Spleen (tissue), 11 donors: Measurements from ENCODE around the gene ARHGEF39. TPM values are rescaled to one million over a fixed set of nuclear protein-coding genes. Genes with fewer than 3 reads are reported as not detected.
"Not testable (repeated sequence)": the region's sequence is repeated elsewhere in the genome, so short reads cannot be mapped to it uniquely, and the experiment has no call there.

Experiments used
- DNase-seq: peaks from one replicate; pipeline ENCODE4 v3.0.0-alpha.2; 2020
- H3K27ac ChIP-seq, 8 donors: fragments of 200-600 bp; sonication (generic) in 7 of 8; 1 replicate in 4 of 8; 2 replicates in 4 of 8; pipeline versions ENCODE4 v1.5.0 to v1.8.0; 2016 to 2021; ENCODE audit warnings: inconsistent platforms in 4 of 8, mild to moderate bottlenecking in 4 of 8, moderate library complexity in 1 of 8
- H3K27me3 ChIP-seq, 7 donors: fragments of 200-600 bp; sonication (generic) in 6 of 7; replicated peaks in 1 of 7; 1 replicate in 4 of 7; 2 replicates in 3 of 7; pipeline versions ENCODE4 v1.5.0 to v1.8.0; 2016 to 2021; ENCODE audit warnings: inconsistent platforms in 3 of 7, mild to moderate bottlenecking in 1 of 7
- H3K36me3 ChIP-seq, 6 donors: fragments of 200-600 bp; sonication (generic) in 5 of 6; 1 replicate in 4 of 6; 2 replicates in 2 of 6; pipeline versions ENCODE4 v1.5.0 to v1.8.0; 2016 to 2021; ENCODE audit warnings: inconsistent platforms in 2 of 6
- H3K4me1 ChIP-seq, 6 donors: fragments of 200-600 bp; sonication (generic) in 5 of 6; 1 replicate in 3 of 6; 2 replicates in 3 of 6; pipeline versions ENCODE4 v1.5.0 to v1.8.0; 2016 to 2021; ENCODE audit warnings: inconsistent platforms in 3 of 6
- H3K4me3 ChIP-seq, 8 donors: fragments of 200-600 bp; sonication (generic) in 7 of 8; 1 replicate in 4 of 8; 2 replicates in 4 of 8; pipeline versions ENCODE4 v1.5.0 to v1.8.0; 2016 to 2021; ENCODE audit warnings: inconsistent platforms in 4 of 8, mild to moderate bottlenecking in 4 of 8, moderate library complexity in 2 of 8
- H3K9me3 ChIP-seq, 8 donors: fragments of 200-600 bp; sonication (generic) in 7 of 8; 1 replicate in 4 of 8; 2 replicates in 4 of 8; pipeline versions ENCODE4 v1.5.0 to v1.8.0; 2016 to 2021; ENCODE audit warnings: inconsistent platforms in 4 of 8
- POLR2A ChIP-seq, 3 donors: fragments of 450-650 bp; IDR thresholded peaks; one replicate each; pipeline ENCODE4 v1.5.1; 2017; ENCODE audit warnings: antibody characterized with exemption in 3 of 3, mild to moderate bottlenecking in 1 of 3
- POLR2AphosphoS5 ChIP-seq, 3 donors: sonication (generic); formaldehyde crosslinking; IDR thresholded peaks; one replicate each; pipeline ENCODE4 v1.5.1; 2017; ENCODE audit warnings: antibody characterized with exemption in 3 of 3
- WGBS, 5 donors: extraction: QIAGEN DNeasy Blood & Tissue Kit in 3 of 5; methylation state at CpG; one replicate each; pipeline versions ENCODE4 v1.1.5 to v1.1.7; 2013 to 2018; 5-methylcytosine and 5-hydroxymethylcytosine counted together
- intact Hi-C: fragments of 100-400 bp; cut with DNase I; formaldehyde crosslinking; loops from one replicate; pipeline ENCODE4 v1.15.0; 2023; ENCODE audit warnings: low total_unique reads
- polyA plus RNA-seq, 3 donors: library from polyadenylated mRNA; stranded (reverse); fragments of 200-250 nt; gene quantifications; one replicate each; pipeline ENCODE4 v1.2.1, GENCODE V29; 2013
- total RNA-seq, 7 donors: library from RNA; depleted of rRNA in 3 of 7; stranded (reverse); fragments of >200 nt in 3 of 7; fragmentation: NEBNext Ultra II Directional in 4 of 7; extraction: Animal tissue kit (Norgen Biotek cat#: 25700) in 4 of 7; gene quantifications; one replicate each; pipeline versions ENCODE4 v1.1.0 to v1.2.1, GENCODE V29; 2016 to 2021
- TF ChIP-seq, protein P1 (sequence below), 11 experiments: fragments of 200-600 bp in 7 of 11; fragments of 450-650 bp in 4 of 11; sonication (generic) in 4 of 11; IDR thresholded peaks in 8 of 11; conservative IDR thresholded peaks in 3 of 11; 1 replicate in 7 of 11; 2 replicates in 4 of 11; pipeline versions ENCODE4 v1.4.0 to v1.8.0; 2016 to 2021; ENCODE audit warnings: antibody characterized with exemption in 11 of 11, inconsistent platforms in 4 of 11, mild to moderate bottlenecking in 1 of 11
- donor health status: healthy with polysubstance abuse.
- donor health status: DM: no; HTN: no; CAD: no; lungs with moderate emphysema.
- donor health status: DM: no; HTN: no; CAD: no.
- donor health status: Bipolar disorder and iron deficiency.
- donor health status: healthy.
- donor health status: DM: no; HTN: no; CAD: no.
- donor health status: DM: yes; HTN: yes; CAD: no.

The ARHGEF39 gene
- total and polyA plus RNA-seq, 10 donors, result 0.89 to 2.9 (median 1.3) TPM

GRCh38 chr9:35615981-35616680 lies 48.9 kb downstream of the ARHGEF39 start:
- intact Hi-C loops, result no loop called here
- Histone ChIP-seq H3K27ac (peak overlapping the region in 7 of 8 donors; percentile 72 to 94 (median 87)), H3K4me1 (peaks cover 22 to 100% (median 61%) of the 10 kb centered on the region in 6 donors), H3K27me3 (no peaks in the 10 kb centered on the region), H3K36me3 (peaks cover 0 to 52% (median 2%) of the 10 kb centered on the region in 6 donors), H3K9me3 (no peaks in the 10 kb centered on the region), H3K4me3 (peak overlapping the region in 6 of 8 donors; percentile 43 to 82 (median 56))
- WGBS, 5 donors, result 75 to 84% (median 82%) methylated on average over 17 of the region's 17 CpGs
- TF ChIP-seq POLR2AphosphoS5 (IDR thresholded peaks at IDR 0.05), result no peak
- no peak for DNase-seq

DNA sequence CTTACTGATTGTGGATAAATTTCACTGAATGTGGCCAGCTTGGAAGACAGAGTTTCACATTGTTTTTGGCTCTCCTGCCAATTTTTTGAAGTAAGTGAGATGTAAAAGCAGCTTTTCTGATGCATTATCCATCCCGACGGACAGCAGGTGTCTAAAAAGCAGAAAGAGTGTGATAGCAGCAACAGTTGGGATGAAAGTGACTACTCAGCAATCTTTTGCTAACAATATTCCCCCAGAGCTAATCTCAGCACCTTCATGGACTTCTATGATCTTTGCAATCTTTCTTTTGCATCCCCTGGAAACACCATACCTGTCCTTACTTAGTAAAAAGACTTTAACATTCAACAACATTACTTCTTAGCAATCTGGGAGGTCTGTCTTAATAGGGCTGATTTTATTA lies 52.2 kb downstream of the ARHGEF39 start:
- Histone ChIP-seq H3K4me1 (peaks cover 8 to 99% (median 31%) of the 10 kb centered on the region in 6 donors), H3K4me3 (no peak overlapping the region), H3K9me3 (no peaks in the 10 kb centered on the region), H3K27ac (peak overlapping the region in 1 of 8 donors; percentile 7), H3K36me3 (peaks cover 0 to 83% (median 26%) of the 10 kb centered on the region in 6 donors), H3K27me3 (no peaks in the 10 kb centered on the region)
- intact Hi-C loops, result no loop called here
- no peak for TF ChIP-seq POLR2A (IDR thresholded peaks at IDR 0.05)
- TF ChIP-seq, protein P1, sequence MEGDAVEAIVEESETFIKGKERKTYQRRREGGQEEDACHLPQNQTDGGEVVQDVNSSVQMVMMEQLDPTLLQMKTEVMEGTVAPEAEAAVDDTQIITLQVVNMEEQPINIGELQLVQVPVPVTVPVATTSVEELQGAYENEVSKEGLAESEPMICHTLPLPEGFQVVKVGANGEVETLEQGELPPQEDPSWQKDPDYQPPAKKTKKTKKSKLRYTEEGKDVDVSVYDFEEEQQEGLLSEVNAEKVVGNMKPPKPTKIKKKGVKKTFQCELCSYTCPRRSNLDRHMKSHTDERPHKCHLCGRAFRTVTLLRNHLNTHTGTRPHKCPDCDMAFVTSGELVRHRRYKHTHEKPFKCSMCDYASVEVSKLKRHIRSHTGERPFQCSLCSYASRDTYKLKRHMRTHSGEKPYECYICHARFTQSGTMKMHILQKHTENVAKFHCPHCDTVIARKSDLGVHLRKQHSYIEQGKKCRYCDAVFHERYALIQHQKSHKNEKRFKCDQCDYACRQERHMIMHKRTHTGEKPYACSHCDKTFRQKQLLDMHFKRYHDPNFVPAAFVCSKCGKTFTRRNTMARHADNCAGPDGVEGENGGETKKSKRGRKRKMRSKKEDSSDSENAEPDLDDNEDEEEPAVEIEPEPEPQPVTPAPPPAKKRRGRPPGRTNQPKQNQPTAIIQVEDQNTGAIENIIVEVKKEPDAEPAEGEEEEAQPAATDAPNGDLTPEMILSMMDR (IDR thresholded peaks at IDR 0.05 in 8 of 11, conservative IDR thresholded peaks at IDR 0.05 in 3 of 11), result no peak
- TF ChIP-seq POLR2AphosphoS5 (IDR thresholded peaks at IDR 0.05), result no peak
- WGBS, 5 donors, result 74 to 98% (median 96%) methylated on average over 2 of the region's 2 CpGs
- DNase-seq, result no peak

DNA sequence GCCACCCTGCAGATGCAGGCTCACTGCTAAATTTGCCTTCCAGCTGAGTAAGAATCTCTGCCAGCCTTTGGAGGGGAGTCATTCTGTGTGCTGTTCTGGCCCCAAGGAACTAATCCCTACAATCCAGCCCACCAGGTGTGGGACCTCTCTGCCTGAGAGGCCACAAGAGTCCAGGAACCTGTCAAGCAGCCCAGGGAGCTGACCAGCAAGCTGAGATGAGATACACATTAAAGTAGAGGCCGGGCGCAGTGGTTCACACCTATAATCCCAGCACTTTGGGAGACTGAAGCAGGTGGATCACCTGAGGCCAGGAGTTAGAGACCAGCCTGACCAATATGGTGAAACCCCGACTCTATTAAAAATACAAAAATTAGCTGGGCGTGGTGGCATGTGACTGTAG lies 52.9 kb downstream of the ARHGEF39 start:
- intact Hi-C loops, H3K4me3 ChIP-seq, H3K9me3 ChIP-seq, H3K27me3 ChIP-seq, DNase-seq: not testable (repeated sequence)
- Histone ChIP-seq H3K36me3 (peaks cover 0 to 91% (median 30%) of the 10 kb centered on the region in 6 donors), H3K27ac (peak overlapping the region in 1 of 8 donors; percentile 51), H3K4me1 (peaks cover 8 to 99% (median 28%) of the 10 kb centered on the region in 6 donors)
- 85 to 97% (median 90%) methylated on average over 4 of the region's 4 CpGs for WGBS, 5 donors

DNA sequence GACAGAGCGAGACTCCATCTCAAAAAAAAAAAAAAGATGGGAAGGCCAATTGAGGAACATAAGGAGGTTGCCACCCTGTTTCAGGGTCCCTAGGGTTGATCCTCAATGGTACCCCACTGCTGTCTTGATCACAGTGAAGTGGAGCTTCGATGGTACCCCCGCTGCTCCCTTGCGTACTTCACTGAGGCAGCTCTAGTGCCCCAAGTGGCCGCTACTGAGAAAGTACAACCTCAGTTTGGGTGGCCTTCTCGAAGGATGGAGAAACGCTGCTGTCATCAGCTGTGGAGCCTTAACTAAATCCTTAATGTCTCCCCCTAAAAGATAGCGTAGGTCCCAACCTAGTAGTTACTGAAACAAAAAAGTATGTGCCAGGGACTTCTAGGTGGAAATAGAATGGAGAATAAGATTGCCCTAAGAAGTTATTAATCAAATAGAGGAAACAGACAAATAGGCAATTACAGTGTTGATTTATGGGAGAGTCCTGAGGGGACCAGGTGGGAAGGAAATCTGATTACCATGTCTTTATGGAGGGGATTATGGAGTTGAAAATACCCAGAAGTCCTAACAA lies 53.7 kb downstream of the ARHGEF39 start:
- H3K36me3 ChIP-seq, result peaks cover 0 to 92% (median 30%) of the 10 kb centered on the region in 6 donors
- no peak overlapping the region for H3K4me3 ChIP-seq
- 10 to 22% (median 17%) methylated on average over 7 to 8 of the region's 8 CpGs for WGBS, 5 donors
- H3K9me3 ChIP-seq, result no peaks in the 10 kb centered on the region
- intact Hi-C loops, result no loop called here
- no peaks in the 10 kb centered on the region for H3K27me3 ChIP-seq
- peaks cover 14 to 99% (median 31%) of the 10 kb centered on the region in 6 donors for H3K4me1 ChIP-seq
- peak overlapping the region in 2 of 8 donors; percentile 10 to 51 for H3K27ac ChIP-seq
- peak; percentile 79 for DNase-seq
- TF ChIP-seq, protein P1 (IDR thresholded peaks at IDR 0.05 in 8 of 11, conservative IDR thresholded peaks at IDR 0.05 in 3 of 11), result peak; percentile 27 to 80 (median 63)
- TF ChIP-seq POLR2AphosphoS5 (IDR thresholded peaks at IDR 0.05), result peak in 2 of 3 donors; percentile 22 to 65
- no peak for TF ChIP-seq POLR2A (IDR thresholded peaks at IDR 0.05)

- Histone ChIP-seq H3K4me3 (no peak overlapping the region), H3K27me3 (no peaks in the 10 kb centered on the region), H3K4me1 (peaks cover 19 to 93% (median 24%) of the 10 kb centered on the region in 6 donors), H3K9me3 (no peaks in the 10 kb centered on the region), H3K36me3 (peaks cover 0 to 76% (median 30%) of the 10 kb centered on the region in 6 donors), H3K27ac (peak overlapping the region in 2 of 8 donors; percentile 5 to 45)
- WGBS, 5 donors, result 87 to 94% (median 91%) methylated on average over 9 to 13 of the region's 13 CpGs
- no peak for DNase-seq
- TF ChIP-seq POLR2AphosphoS5 (IDR thresholded peaks at IDR 0.05), result peak in 1 of 3 donors; percentile 7
- TF ChIP-seq, protein P1 (IDR thresholded peaks at IDR 0.05 in 8 of 11, conservative IDR thresholded peaks at IDR 0.05 in 3 of 11), result no peak
- intact Hi-C loops, result loop anchor here (10.0 kb wide), 2 partner anchors 55 to 125 kb away; partner anchors contain the start of genes ARHGEF39, CREB3 and TLN1
Observed at GRCh38 chr9:35609820-35610163, 55.2 kb downstream of the ARHGEF39 start.
